HepG2 (cell line): ENCODE data around the gene SPOP. TPM values are rescaled to one million over a fixed set of nuclear protein-coding genes. Genes with fewer than 3 reads are reported as not detected.

Source experiments
- BRCA1 ChIP-seq: sonication (generic); formaldehyde crosslinking; IDR thresholded peaks from 2 replicates; pipeline ENCODE4 v1.4.0; 2020; ENCODE audit warnings: missing genetic modification reagents
- CBFB ChIP-seq: sonication (generic); formaldehyde crosslinking; IDR thresholded peaks from 2 replicates; pipeline ENCODE4 v1.4.0; 2020; ENCODE audit warnings: missing genetic modification reagents
- CEBPG ChIP-seq: IDR thresholded peaks from 2 replicates; pipeline ENCODE4 v1.6.1; 2016
- DZIP1 ChIP-seq: sonication (generic); formaldehyde crosslinking; IDR thresholded peaks from 2 replicates; pipeline ENCODE4 v1.5.0; 2020; ENCODE audit warnings: mild to moderate bottlenecking, missing genetic modification reagents
- EHMT2 ChIP-seq: fragments of 200-600 bp; sonication (generic); IDR thresholded peaks from 2 replicates; pipeline ENCODE4 v1.7.0; 2017; ENCODE audit warnings: antibody characterized with exemption, low read depth, low read length, borderline replicate concordance
- ELF3 ChIP-seq: IDR thresholded peaks from 2 replicates; pipeline ENCODE4 v1.6.1; 2016; ENCODE audit warnings: missing genetic modification reagents, missing compliant biosample characterization
- FOXA3 ChIP-seq: IDR thresholded peaks from 2 replicates; pipeline ENCODE4 v1.6.1; 2016; ENCODE audit warnings: missing genetic modification reagents, missing compliant biosample characterization
- GPBP1L1 ChIP-seq: sonication (generic); formaldehyde crosslinking; IDR thresholded peaks from 2 replicates; pipeline ENCODE4 v1.5.0; 2020; ENCODE audit warnings: mild to moderate bottlenecking, missing genetic modification reagents
- HDAC6 ChIP-seq: fragments of 200-600 bp; sonication (generic); IDR thresholded peaks from 2 replicates; pipeline ENCODE4 v1.7.0; 2017; ENCODE audit warnings: mild to moderate bottlenecking, antibody characterized with exemption, low read length, low read depth
- HMG20A ChIP-seq: IDR thresholded peaks from 2 replicates; pipeline ENCODE4 v1.6.1; 2016; ENCODE audit warnings: borderline replicate concordance
- KLF11 ChIP-seq: IDR thresholded peaks from 2 replicates; pipeline ENCODE4 v1.6.1; 2016; ENCODE audit warnings: missing compliant biosample characterization
- MAFK ChIP-seq, 2 experiments: IDR thresholded peaks in 1 of 2; conservative IDR thresholded peaks in 1 of 2; 2 replicates each; pipeline ENCODE4 v1.6.1; 2011; ENCODE audit warnings: improper control_type of control experiment in 2 of 2, low read length in 2 of 2
- MNT ChIP-seq: fragments of 450-650 bp; IDR thresholded peaks from 2 replicates; pipeline ENCODE4 v1.6.1; 2016
- MTA3 ChIP-seq: sonication (generic); formaldehyde crosslinking; IDR thresholded peaks from 2 replicates; pipeline ENCODE4 v1.4.0; 2020; ENCODE audit warnings: missing genetic modification reagents
- MXD1 ChIP-seq: sonication (generic); formaldehyde crosslinking; IDR thresholded peaks from 2 replicates; pipeline ENCODE4 v1.4.0; 2020; ENCODE audit warnings: mild to moderate bottlenecking, missing genetic modification reagents
- NFIB ChIP-seq: sonication (generic); formaldehyde crosslinking; IDR thresholded peaks from 2 replicates; pipeline ENCODE4 v1.9.0; 2021; ENCODE audit warnings: missing genetic modification reagents, mild to moderate bottlenecking, borderline replicate concordance
- PITX1 ChIP-seq: sonication (generic); formaldehyde crosslinking; IDR thresholded peaks from 2 replicates; pipeline ENCODE4 v1.5.1; 2020; ENCODE audit warnings: mild to moderate bottlenecking, missing genetic modification reagents
- POLR2AphosphoS2 ChIP-seq: IDR thresholded peaks from 2 replicates; pipeline ENCODE4 v1.6.1; 2011; ENCODE audit warnings: low read depth, low read length, improper control_type of control experiment
- RELA ChIP-seq: sonication (generic); formaldehyde crosslinking; IDR thresholded peaks from 2 replicates; pipeline ENCODE4 v1.4.0; 2020; ENCODE audit warnings: missing genetic modification reagents
- SCMH1 ChIP-seq: sonication (generic); formaldehyde crosslinking; IDR thresholded peaks from 2 replicates; pipeline ENCODE4 v1.9.0; 2021; ENCODE audit warnings: missing genetic modification reagents, mild to moderate bottlenecking, borderline replicate concordance
- ZFP36 ChIP-seq: fragments of 150-350 bp; IDR thresholded peaks from 2 replicates; pipeline ENCODE4 v1.6.1; 2018; ENCODE audit warnings: borderline replicate concordance, low read length, low read depth; ENCODE audit not compliant: partially characterized antibody
- ZFP41 ChIP-seq: sonication (generic); formaldehyde crosslinking; IDR thresholded peaks from 2 replicates; pipeline ENCODE4 v1.4.0; 2020; ENCODE audit warnings: mild to moderate bottlenecking, missing genetic modification reagents, borderline replicate concordance
- ZIK1 ChIP-seq: sonication (generic); formaldehyde crosslinking; IDR thresholded peaks from 2 replicates; pipeline ENCODE4 v1.5.0; 2020; ENCODE audit warnings: mild to moderate bottlenecking, low read depth, missing genetic modification reagents, borderline replicate concordance
- ZNF12 ChIP-seq: sonication (generic); formaldehyde crosslinking; IDR thresholded peaks from 2 replicates; pipeline ENCODE4 v1.5.0; 2020; ENCODE audit warnings: missing genetic modification reagents
- ZNF383 ChIP-seq: sonication (generic); formaldehyde crosslinking; IDR thresholded peaks from 2 replicates; pipeline ENCODE4 v1.4.0; 2020; ENCODE audit warnings: missing genetic modification reagents, mild to moderate bottlenecking, borderline replicate concordance
- ZNF430 ChIP-seq: sonication (generic); formaldehyde crosslinking; IDR thresholded peaks from 2 replicates; pipeline ENCODE4 v1.9.0; 2021; ENCODE audit warnings: mild to moderate bottlenecking, missing genetic modification reagents
- ZNF550 ChIP-seq: sonication (generic); formaldehyde crosslinking; IDR thresholded peaks from 2 replicates; pipeline ENCODE4 v1.4.0; 2020; ENCODE audit warnings: mild to moderate bottlenecking, missing genetic modification reagents, borderline replicate concordance
- polyA plus RNA-seq, 8 experiments: library from polyadenylated mRNA; depleted of rRNA in 3 of 8; stranded (reverse) in 7 of 8; unstranded in 1 of 8; fragments of >200 nt; fragmentation: Illumina TruSeq in 4 of 8; extraction: Trizol in 4 of 8; gene quantifications; 2 replicates each; pipeline versions ENCODE4 v1.2.1 to v1.2.3, GENCODE V29; 2011 to 2016; ENCODE audit warnings: low read depth in 4 of 8, missing spikeins in 1 of 8, mixed read lengths in 1 of 8; ENCODE audit not compliant: insufficient read depth in 1 of 8
- total RNA-seq, 5 experiments: library from RNA; depleted of rRNA; stranded (reverse); fragments of >200 nt; fragmentation: Illumina TruSeq; extraction: Trizol; gene quantifications; 2 replicates each; pipeline ENCODE4 v1.2.3, GENCODE V29; 2016; ENCODE audit warnings: low read depth in 1 of 5

SPOP gene
- total and polyA plus RNA-seq, 2 of the 13 experiments (the other 11 are each of a cell fraction or from before 2014, with no cell fraction given) = 52.8 to 60.8 TPM

GRCh38 chr17:49557312-49558024 lies 120.4 kb downstream of the SPOP start (continued):
- no peak for TF ChIP-seq CEBPG (CRISPR knock-in tag)
- TF ChIP-seq GPBP1L1 (CRISPR knock-in tag) = no peak
- TF ChIP-seq ELF3 = no peak
- no peak for TF ChIP-seq ZFP36
- no peak for TF ChIP-seq HMG20A (CRISPR knock-in tag)
- TF ChIP-seq DZIP1 (CRISPR knock-in tag) = no peak
- TF ChIP-seq SCMH1 (CRISPR knock-in tag) = no peak
- no peak for TF ChIP-seq ZNF430 (CRISPR knock-in tag)
- TF ChIP-seq POLR2AphosphoS2 = no peak
- TF ChIP-seq ZNF550 (CRISPR knock-in tag) = 0 out of 2 replicates have a peak, but pooled peaks have one; percentile 20
- TF ChIP-seq MAFK (conservative IDR thresholded peaks at IDR 0.05 in 1 of 2, IDR thresholded peaks at IDR 0.05 in 1 of 2; ENCODE audit: low read length in 2 of 2) = no peak
- TF ChIP-seq ZFP41 (CRISPR knock-in tag) = 0 out of 2 replicates have a peak, but pooled peaks have one; percentile 29
- peak; percentile 54; the same call in 1 of the 2 replicates for TF ChIP-seq RELA (CRISPR knock-in tag)
- TF ChIP-seq MXD1 (CRISPR knock-in tag) = no peak
- no peak for TF ChIP-seq BRCA1 (CRISPR knock-in tag)
- TF ChIP-seq FOXA3 (CRISPR knock-in tag) = no peak
- TF ChIP-seq EHMT2 = no peak
- TF ChIP-seq KLF11 (CRISPR knock-in tag) = no peak
- TF ChIP-seq ZNF383 (CRISPR knock-in tag) = no peak
- TF ChIP-seq CBFB (CRISPR knock-in tag) = no peak
- no peak for TF ChIP-seq NFIB (CRISPR knock-in tag)
- no peak for TF ChIP-seq ZIK1 (CRISPR knock-in tag)
- no peak for TF ChIP-seq ZNF12 (CRISPR knock-in tag)
- TF ChIP-seq MNT = no peak
- TF ChIP-seq MTA3 = no peak
- no peak for TF ChIP-seq PITX1
- no peak for TF ChIP-seq HDAC6
